ENCODE measurements around the gene IGFBP5.

Gene IGFBP5

GRCh38 chr2:216624251-216624650, 71.1 kb downstream of the IGFBP5 start:
- no peak overlapping the region for H4K8ac ChIP-seq (ENCODE audit: low read depth, low read length)
- H2AK5ac ChIP-seq (ENCODE audit: low read depth, low read length): no peak overlapping the region
- WGBS, 2 donors (ENCODE audit: extremely low coverage in 2 of 2, insufficient read length in 2 of 2, insufficient replicate concordance in 1 of 2): no CpG with 5 or more reads among the region's 2 CpGs
- H2BK12ac ChIP-seq (ENCODE audit: low read length): no peak overlapping the region
- no peak overlapping the region for H3K18ac ChIP-seq (ENCODE audit: low read length)
- H3K79me1 ChIP-seq (ENCODE audit: low read depth, low read length): no peaks in the 10 kb centered on the region
- H3K23ac ChIP-seq (ENCODE audit: low read depth, low read length, poor library complexity): no peak overlapping the region
- no peak overlapping the region for H3K4me2 ChIP-seq (ENCODE audit: insufficient read depth, low read length, poor library complexity, severe bottlenecking)
- no peak overlapping the region for H4K91ac ChIP-seq (ENCODE audit: low read depth, low read length, poor library complexity)
- H2AFZ ChIP-seq (ENCODE audit: low read length): no peak overlapping the region
- peaks cover 0 to 10% of the 10 kb centered on the region in 2 donors for H3K9me3 ChIP-seq (replicated peaks in 1 of 2; ENCODE audit: control insufficient read depth in 2 of 2, insufficient read depth in 1 of 2, low read depth in 1 of 2, low read length in 2 of 2)
- no peak overlapping the region for H3K4me3 ChIP-seq (ENCODE audit: low read length in 2 of 2)
- no peak overlapping the region for H2BK5ac ChIP-seq (ENCODE audit: low read length)
- H3K36me3 ChIP-seq (replicated peaks in 1 of 2; ENCODE audit: control insufficient read depth in 2 of 2, insufficient read depth in 2 of 2, low read length in 2 of 2): no peaks in the 10 kb centered on the region
- H3K27ac ChIP-seq (replicated peaks; ENCODE audit: low read length): no peak overlapping the region
- no peak overlapping the region for H3K4ac ChIP-seq (ENCODE audit: low read length)
- H3K14ac ChIP-seq (ENCODE audit: low read length): no peak overlapping the region
- no peaks in the 10 kb centered on the region for H3K27me3 ChIP-seq (ENCODE audit: control insufficient read depth in 3 of 3, insufficient read depth in 3 of 3, low read depth in 1 of 3, low read length in 3 of 3)
- H2BK120ac ChIP-seq (ENCODE audit: low read depth, low read length): no peak overlapping the region
- DNase-seq (ENCODE audit: low spot score): no peak
- no peak overlapping the region for H3K9ac ChIP-seq (ENCODE audit: low read depth, low read length, poor library complexity)
- H3K4me1 ChIP-seq (ENCODE audit: control insufficient read depth in 2 of 2, insufficient read depth in 1 of 2, low read depth in 1 of 2, low read length in 2 of 2): peaks cover 13 to 22% of the 10 kb centered on the region in 2 donors
- no peak overlapping the region for H2BK15ac ChIP-seq (ENCODE audit: low read length)

- peaks cover 0 to 7% of the 10 kb centered on the region in 2 donors for H3K9me3 ChIP-seq (replicated peaks in 1 of 2; ENCODE audit: control insufficient read depth in 2 of 2, insufficient read depth in 1 of 2, low read depth in 1 of 2, low read length in 2 of 2)
- no peak overlapping the region for H2BK120ac ChIP-seq (ENCODE audit: low read depth, low read length)
- no peak overlapping the region for H4K91ac ChIP-seq (ENCODE audit: low read depth, low read length, poor library complexity)
- no peak overlapping the region for H3K4me2 ChIP-seq (ENCODE audit: insufficient read depth, low read length, poor library complexity, severe bottlenecking)
- H3K27ac ChIP-seq (replicated peaks; ENCODE audit: low read length): no peak overlapping the region
- H3K36me3 ChIP-seq (replicated peaks in 1 of 2; ENCODE audit: control insufficient read depth in 2 of 2, insufficient read depth in 2 of 2, low read length in 2 of 2): no peaks in the 10 kb centered on the region
- no peak overlapping the region for H2AFZ ChIP-seq (ENCODE audit: low read length)
- H3K4me3 ChIP-seq (ENCODE audit: low read length in 2 of 2): no peak overlapping the region
- no peaks in the 10 kb centered on the region for H3K27me3 ChIP-seq (ENCODE audit: control insufficient read depth in 3 of 3, insufficient read depth in 3 of 3, low read depth in 1 of 3, low read length in 3 of 3)
- no CpG with 5 or more reads among the region's 4 CpGs for WGBS, 2 donors (ENCODE audit: extremely low coverage in 2 of 2, insufficient read length in 2 of 2, insufficient replicate concordance in 1 of 2)
- no peak overlapping the region for H2BK15ac ChIP-seq (ENCODE audit: low read length)
- no peaks in the 10 kb centered on the region for H3K79me1 ChIP-seq (ENCODE audit: low read depth, low read length)
- no peak for DNase-seq (ENCODE audit: low spot score)
- H2BK5ac ChIP-seq (ENCODE audit: low read length): no peak overlapping the region
- H3K4ac ChIP-seq (ENCODE audit: low read length): no peak overlapping the region
- H2BK12ac ChIP-seq (ENCODE audit: low read length): no peak overlapping the region
- H3K9ac ChIP-seq (ENCODE audit: low read depth, low read length, poor library complexity): no peak overlapping the region
- no peak overlapping the region for H2AK5ac ChIP-seq (ENCODE audit: low read depth, low read length)
- H3K18ac ChIP-seq (ENCODE audit: low read length): no peak overlapping the region
- H3K14ac ChIP-seq (ENCODE audit: low read length): no peak overlapping the region
- H4K8ac ChIP-seq (ENCODE audit: low read depth, low read length): no peak overlapping the region
- H3K4me1 ChIP-seq (ENCODE audit: control insufficient read depth in 2 of 2, insufficient read depth in 1 of 2, low read depth in 1 of 2, low read length in 2 of 2): peaks cover 18 to 27% of the 10 kb centered on the region in 2 donors
- H3K23ac ChIP-seq (ENCODE audit: low read depth, low read length, poor library complexity): no peak overlapping the region
Measured at GRCh38 chr2:216622526-216622925, 72.8 kb downstream of the IGFBP5 start.
